Measurements from ENCODE around the gene GSTM4. TPM values are rescaled to one million over a fixed set of nuclear protein-coding genes. Genes with fewer than 3 reads are reported as not detected.

The GSTM4 gene
- 19.7 and 39.6 TPM in 2 replicates for total RNA-seq

DNA sequence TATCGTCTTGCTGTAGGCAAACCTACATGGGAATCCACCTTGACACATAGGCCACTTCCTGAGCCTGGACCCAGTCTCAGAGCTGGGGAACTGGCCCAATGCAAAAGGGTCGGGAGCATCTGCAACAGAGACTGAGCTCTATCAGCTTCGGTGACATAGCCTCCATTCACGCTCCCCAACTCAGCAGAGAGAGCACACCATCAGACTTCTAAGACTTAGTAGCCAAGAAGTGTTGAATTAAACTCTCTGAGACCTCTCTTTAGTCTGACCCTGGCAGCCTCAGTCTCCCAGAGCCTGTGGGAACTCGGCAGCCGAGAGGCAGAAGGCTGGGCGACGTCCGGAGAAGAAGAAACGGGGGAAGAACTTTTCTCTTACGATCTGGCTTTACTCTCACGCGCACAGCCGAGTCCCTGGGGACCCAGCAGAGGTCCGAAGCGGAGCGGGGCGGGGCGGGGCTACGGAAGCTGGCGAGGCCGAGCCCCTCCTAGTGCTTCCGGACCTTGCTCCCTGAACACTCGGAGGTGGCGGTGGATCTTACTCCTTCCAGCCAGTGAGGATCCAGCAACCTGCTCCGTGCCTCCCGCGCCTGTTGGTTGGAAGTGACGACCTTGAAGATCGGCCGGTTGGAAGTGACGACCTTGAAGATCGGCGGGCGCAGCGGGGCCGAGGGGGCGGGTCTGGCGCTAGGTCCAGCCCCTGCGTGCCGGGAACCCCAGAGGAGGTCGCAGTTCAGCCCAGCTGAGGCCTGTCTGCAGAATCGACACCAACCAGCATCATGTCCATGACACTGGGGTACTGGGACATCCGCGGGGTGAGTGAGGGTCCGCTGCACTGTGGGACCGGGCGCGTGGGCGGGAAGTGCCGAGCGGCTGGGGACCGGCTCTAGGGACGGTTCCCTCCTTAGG lies at the start of gene GSTM4:
GSTM4 (plus strand) TSS at position 485 of the 905 bp plus-strand sequence; CDS start at position 776, 291 bp downstream.

DNA sequence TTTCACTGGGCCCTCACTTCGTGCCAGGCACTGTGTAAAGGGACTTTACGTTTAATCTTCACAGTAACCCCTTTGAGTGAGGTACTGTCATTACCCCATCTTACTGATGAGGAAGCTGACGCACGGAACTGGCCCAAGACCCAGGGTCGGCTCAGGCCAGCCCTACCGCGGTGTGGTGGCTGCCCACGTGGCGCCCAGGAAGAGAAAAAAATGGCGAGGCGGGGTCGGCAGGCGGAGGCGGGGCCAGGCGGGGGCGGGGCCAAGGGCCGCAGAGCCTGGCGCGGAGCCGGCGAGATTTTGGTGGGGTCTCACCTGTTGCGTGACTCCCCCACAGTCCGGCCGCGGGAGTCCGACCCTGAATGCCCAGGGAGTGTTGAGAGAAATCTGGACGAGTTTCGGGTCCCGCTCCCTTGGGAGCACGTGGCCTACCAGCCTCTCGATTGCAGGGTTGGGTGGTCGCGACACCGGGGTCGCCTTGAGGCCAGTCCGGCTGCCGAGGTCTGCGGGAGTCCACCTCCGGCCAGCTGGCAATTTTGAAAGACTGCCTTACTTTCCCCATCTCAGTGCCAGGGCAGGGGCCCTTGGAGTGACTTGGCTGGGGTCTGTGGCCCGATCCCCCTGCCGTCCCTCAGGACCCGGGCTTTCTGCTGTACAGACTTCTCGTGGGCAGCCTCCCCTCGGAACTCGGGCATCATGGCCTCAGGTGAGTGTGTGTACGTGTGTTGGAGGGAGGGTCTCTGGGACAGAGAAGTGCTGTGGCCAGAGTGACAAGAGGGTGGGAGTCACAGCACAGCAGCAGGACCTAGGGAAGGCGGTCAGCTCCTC lies 36.1 kb upstream of the GSTM4 start, which contains the start of the genes AMPD2 and GNAT2:
AMPD2 (plus strand) TSS at position 262 of the 825 bp plus-strand sequence. CDS start 1,339 bp downstream, outside the sequence.
GNAT2 (minus strand) TSS at position 41 of the 825 bp plus-strand sequence. CDS start 6,746 bp downstream, outside the sequence.

DNA sequence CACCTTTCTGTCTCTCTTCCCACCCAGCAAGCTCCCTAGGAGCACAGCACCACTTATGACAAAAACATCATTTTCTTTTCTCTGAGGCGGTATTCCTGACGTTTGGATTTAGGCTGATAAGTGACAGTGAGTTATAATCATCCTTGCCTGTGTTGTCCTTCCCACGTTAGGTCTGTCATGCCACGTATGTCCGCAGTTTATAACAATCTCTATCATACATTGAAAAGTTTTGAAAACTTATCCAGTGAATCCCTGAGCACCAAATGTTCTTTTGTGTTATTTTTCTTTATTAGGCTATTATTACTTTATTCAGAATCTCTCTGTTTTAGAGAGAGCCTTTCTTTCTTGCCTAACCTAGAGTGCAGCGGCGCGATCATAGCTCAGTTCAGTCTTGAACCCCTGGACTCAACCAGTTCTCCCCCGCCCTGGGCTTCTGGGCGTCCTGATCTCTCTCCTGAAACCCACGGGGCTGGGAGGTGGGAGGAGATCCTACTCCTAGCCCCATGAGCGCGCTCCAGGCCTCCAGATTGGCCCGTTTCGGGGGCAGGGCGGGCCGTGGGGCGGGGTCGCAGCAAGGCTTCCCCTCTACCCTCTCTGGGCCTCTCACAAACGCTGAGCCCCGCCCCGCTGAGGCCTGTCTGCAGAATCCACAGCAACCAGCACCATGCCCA lies 11.7 kb downstream of the GSTM4 start, which contains the start of gene GSTM2:
GSTM2 (plus strand) TSS at position 606 of the 671 bp plus-strand sequence; CDS start at position 665, 59 bp downstream.

DNA sequence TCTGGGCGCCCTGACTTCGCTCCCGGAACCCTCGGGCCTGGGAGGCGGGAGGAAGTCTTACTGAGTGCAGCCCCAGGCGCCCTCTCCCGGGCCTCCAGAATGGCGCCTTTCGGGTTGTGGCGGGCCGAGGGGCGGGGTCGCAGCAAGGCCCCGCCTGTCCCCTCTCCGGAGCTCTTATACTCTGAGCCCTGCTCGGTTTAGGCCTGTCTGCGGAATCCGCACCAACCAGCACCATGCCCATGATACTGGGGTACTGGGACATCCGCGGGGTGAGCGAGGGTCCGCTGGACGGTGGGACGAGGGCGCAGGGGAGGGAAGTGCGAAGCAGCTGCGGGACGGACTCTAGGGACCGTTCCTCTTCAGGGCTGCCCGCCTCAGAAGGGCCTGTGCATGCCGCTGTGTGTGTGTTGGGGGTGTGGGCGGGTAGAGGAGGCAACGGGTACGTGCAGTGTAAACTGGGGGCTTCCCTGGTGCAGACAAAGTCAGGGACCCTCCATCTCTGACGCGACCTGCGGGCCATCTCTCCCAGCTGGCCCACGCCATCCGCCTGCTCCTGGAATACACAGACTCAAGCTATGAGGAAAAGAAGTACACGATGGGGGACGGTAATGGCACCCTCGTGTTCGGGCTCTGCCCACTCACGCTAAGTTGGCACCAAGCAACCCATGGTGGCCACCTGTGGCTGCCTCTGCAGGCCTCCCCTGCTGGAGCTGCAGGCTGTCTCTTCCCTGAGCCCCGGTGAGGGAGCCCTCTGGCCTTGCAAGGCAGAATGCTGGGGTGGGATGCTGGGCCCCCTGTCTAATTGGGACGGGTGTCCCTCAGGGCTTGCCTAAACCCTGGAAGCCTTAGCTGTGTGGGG lies 32.0 kb downstream of the GSTM4 start, which contains the start of gene GSTM1:
GSTM1 (plus strand) TSS at position 177 of the 859 bp plus-strand sequence; CDS start at position 234, 57 bp downstream.

Other genes with a start within 250 kb of the GSTM4 start
- gene PSMA5, start 229.7 kb upstream of the GSTM4 start, total RNA-seq: 27.3 and 27.6 TPM in 2 replicates
- 0.29 and 1.00 TPM in 2 replicates for gene SYPL2, start 189.6 kb upstream of the GSTM4 start, total RNA-seq
- 2.2 and 3.7 TPM in 2 replicates for gene ATXN7L2, start 172.2 kb upstream of the GSTM4 start, total RNA-seq
- gene CYB561D1, start 162.0 kb upstream of the GSTM4 start, total RNA-seq: 3.8 and 5.2 TPM in 2 replicates
- gene AMIGO1, start 146.4 kb upstream of the GSTM4 start, total RNA-seq: 1.2 and 1.4 TPM in 2 replicates
- not detected in 2 replicates for gene GPR61, start 116.2 kb upstream of the GSTM4 start, total RNA-seq
- 7.4 and 7.6 TPM in 2 replicates for gene GNAI3, start 107.5 kb upstream of the GSTM4 start, total RNA-seq
- gene GNAT2, start 36.5 kb upstream of the GSTM4 start, total RNA-seq: 0.68 TPM in 1 of 2 replicates, not detected in the other
- gene AMPD2, start 36.3 kb upstream of the GSTM4 start, total RNA-seq: 48.8 and 73.6 TPM in 2 replicates
- 20.9 and 21.6 TPM in 2 replicates for gene GSTM2, start 12.0 kb downstream of the GSTM4 start, total RNA-seq
- not detected in 2 replicates for gene GSTM1, start 31.7 kb downstream of the GSTM4 start, total RNA-seq
- 4.4 and 7.1 TPM in 2 replicates for gene GSTM5, start 56.2 kb downstream of the GSTM4 start, total RNA-seq
- 135 and 155 TPM in 2 replicates for gene GSTM3, start 84.9 kb downstream of the GSTM4 start, total RNA-seq
- not detected in 2 replicates for gene EPS8L3, start 107.8 kb downstream of the GSTM4 start, total RNA-seq